GM12875 (cell line): ENCODE results near the gene TNIK.
A peak's percentile ranks its signal among the peaks of the same experiment; 100 is the strongest.

Source experiments
- H3K4me3 ChIP-seq: one replicate; pipeline ENCODE4 v1.5.1; 2011; ENCODE audit warnings: low read depth, low read length, control low read depth
- TF ChIP-seq, protein P1 (sequence below): IDR thresholded peaks from 2 replicates; pipeline ENCODE4 v1.5.1; 2011; ENCODE audit warnings: low read depth, mild to moderate bottlenecking, control low read depth, inconsistent platforms, low read length, moderate library complexity, borderline replicate concordance; ENCODE audit not compliant: insufficient read depth

The TNIK gene

DNA sequence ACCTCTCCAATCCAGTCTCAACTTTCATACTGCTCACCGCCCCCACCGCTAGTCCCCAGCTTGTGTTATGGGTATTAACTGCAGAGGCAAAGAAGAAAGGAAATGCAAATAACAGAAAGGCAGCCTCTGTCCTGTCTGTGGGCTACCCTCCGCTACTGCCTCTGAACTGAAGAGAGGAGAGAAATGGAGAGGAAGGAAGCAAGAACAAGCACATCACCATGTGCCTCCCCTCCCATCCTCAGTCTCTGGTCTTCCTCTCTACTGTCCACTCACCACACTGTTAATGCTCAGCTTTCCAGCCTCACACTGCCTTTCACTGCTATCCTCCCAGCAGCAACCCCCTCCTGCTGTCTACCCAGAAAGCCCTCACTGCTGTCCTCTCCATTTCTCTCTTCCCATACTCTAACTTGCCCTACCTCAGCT, 294.7 kb downstream of the TNIK start:
- TF ChIP-seq, protein P1, sequence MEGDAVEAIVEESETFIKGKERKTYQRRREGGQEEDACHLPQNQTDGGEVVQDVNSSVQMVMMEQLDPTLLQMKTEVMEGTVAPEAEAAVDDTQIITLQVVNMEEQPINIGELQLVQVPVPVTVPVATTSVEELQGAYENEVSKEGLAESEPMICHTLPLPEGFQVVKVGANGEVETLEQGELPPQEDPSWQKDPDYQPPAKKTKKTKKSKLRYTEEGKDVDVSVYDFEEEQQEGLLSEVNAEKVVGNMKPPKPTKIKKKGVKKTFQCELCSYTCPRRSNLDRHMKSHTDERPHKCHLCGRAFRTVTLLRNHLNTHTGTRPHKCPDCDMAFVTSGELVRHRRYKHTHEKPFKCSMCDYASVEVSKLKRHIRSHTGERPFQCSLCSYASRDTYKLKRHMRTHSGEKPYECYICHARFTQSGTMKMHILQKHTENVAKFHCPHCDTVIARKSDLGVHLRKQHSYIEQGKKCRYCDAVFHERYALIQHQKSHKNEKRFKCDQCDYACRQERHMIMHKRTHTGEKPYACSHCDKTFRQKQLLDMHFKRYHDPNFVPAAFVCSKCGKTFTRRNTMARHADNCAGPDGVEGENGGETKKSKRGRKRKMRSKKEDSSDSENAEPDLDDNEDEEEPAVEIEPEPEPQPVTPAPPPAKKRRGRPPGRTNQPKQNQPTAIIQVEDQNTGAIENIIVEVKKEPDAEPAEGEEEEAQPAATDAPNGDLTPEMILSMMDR: no peak
- H3K4me3 ChIP-seq: no peak overlapping the region

DNA sequence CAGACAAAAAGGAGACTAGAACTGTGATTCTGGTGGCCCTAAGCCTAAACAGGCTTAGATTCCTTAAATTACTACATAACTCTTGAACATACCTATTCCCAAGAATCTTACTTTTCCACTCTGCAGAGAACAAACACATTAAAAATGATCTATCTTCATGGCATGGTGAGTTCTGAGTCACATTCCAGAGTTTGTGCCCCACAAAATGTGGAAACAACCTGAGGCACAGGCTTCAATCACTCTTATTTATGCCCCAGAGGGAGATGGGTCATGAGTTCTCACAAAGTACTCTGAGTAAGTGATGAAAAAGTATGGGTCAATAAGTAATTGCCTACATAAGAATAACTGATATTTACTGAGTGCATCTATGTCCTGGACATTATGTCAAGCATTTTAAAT, 296.1 kb downstream of the TNIK start:
- TF ChIP-seq, protein P1: no peak
- H3K4me3 ChIP-seq: no peak overlapping the region

DNA sequence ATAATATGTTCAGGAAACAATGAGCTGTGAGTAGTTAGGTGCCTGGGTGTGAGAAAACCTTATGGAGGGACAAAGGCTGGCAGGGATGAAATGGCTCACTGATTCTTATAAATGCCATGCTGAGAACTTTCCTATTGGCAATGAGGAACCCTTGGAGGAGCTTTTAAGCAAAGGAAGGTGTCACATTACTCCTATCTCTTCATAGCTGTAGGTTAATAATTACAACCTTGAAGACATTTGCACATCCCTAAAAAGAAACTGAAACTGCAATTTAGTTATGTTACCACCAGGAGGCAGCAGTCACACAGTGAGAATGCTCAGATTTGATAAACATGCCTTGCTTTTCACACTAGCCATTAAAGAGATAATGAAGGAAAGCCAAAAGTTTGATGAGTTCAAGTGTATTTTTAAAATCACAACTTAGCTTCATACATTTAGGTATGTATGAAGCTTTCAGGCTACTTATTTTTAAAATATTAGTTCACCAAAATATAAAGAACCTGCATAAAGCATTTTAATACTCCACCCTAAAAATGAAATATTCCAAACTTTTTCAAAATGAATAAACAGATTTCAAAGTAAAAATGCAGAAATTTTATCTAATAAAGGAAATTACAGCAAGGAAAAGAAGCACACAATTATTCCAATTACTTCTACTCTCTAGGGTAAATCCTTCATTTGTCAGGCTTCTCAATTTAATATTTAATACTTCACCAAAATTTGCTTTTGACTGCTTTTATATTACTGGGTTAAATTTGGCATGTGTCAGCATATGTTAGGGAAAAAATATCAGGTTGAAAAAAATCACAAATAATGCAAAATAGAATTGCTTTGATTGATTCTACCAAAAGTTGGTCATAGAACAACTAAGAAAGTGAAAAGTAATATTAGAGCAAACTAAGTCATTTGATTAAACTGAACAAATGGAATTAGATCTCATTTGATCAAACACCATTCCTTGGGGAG, 296.8 kb downstream of the TNIK start:
- H3K4me3 ChIP-seq: no peak overlapping the region
- TF ChIP-seq, protein P1: peak; percentile 53; the same call in 1 of the 2 replicates

DNA sequence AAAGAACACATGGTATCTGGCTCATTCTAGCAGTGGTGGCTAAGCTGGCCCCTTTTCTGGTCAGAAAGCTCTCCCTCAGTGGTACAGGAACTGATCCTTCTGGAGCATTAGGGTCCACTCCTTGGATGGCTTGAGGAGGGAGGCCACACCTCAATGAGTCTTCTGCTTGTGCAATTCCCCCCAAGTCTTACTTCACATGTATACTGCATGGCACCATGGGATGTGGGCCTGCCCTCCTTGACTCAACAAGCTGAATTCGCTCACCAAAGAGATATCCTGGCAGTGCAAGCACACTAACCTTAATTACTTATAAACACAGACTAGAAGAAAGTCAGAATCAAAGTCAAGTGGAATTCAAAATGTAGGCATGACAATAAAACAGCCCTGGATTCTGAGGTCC, 299.9 kb downstream of the TNIK start:
- TF ChIP-seq, protein P1: no peak
- no peak overlapping the region for H3K4me3 ChIP-seq

DNA sequence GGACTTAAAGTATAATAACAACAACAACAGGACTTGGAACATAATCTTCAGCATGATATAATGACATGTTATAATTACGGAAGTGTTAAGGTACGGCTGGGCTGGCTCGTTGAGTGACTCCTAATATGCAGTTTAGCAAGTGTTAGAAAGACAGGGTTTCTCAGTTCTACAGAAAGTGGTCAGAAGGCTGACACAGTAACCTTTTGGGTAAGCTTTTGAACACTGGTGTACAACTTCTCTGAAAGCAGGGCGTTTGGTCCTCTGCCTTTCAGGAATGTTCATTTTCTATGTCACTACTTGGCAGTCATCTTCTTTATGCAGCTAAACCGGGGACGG, 300.4 kb downstream of the TNIK start:
- TF ChIP-seq, protein P1: no peak
- no peak overlapping the region for H3K4me3 ChIP-seq

DNA sequence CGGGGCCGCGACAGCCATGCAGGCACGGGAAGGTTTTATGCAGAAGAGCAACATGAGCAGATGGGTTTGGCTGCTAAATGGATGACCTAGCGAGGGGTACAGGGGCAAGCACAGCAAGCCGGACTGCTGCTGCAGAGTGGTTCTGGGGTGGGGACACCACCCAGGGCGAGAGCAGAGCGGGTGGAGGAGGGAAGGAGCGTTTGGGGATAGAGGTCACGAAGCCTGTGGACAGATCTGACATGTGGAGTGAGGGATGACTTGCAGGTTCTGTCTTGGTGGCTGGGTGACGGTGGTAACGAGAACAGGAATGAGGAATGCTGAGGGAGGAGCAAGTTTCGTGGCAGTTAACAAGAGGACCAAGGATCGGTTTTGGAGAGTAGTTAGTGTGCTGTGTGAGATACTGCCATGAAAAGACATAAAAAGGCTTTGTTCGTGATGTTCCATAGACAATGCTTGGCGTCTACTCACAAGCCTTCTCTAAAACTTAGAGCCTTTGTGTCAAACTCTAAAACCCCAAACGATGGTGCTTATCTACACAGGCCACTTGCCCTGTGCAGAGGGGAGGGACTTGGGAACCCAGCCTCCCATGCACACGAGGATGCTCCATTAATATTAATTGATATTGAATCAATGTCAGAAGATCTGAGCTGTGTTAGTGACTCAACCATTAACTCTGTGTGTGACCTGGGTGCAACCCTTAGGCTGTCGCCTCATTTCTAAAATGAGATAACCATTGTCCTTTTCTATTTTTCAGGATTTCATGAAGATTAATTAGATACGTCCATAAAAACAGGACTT, 301.0 kb downstream of the TNIK start:
- TF ChIP-seq, protein P1: no peak
- H3K4me3 ChIP-seq: no peak overlapping the region
